Activated T-helper 9 cell treated with anti-CD3 and anti-CD28 coated beads, Interleukin-2, amount 50 U/mL, for 16 hours (primary cell): Measurements from ENCODE around the gene JUNB.
A peak's percentile ranks its signal among the peaks of the same experiment; 100 is the strongest.

ENCODE experiments used
- DNase-seq: peaks from one replicate; pipeline ENCODE4 v3.0.0-alpha.2; 2020; ENCODE audit warnings: low read depth

JUNB gene

GRCh38 chr19:12791345-12792050, at the start of gene JUNB:
Gene JUNB (plus strand): TSS chr19:12791486. CDS start chr19:12791772, 286 bp downstream.
- peak; percentile 96 for DNase-seq

GRCh38 chr19:12745166-12745897, 46.0 kb upstream of the JUNB start:
- no peak for DNase-seq

GRCh38 chr19:12748489-12748888, 42.8 kb upstream of the JUNB start:
- DNase-seq, result no peak

- no peak for DNase-seq
These were observed 41.3 kb upstream of the JUNB start for GRCh38 chr19:12749938-12750521.

- no peak for DNase-seq
These were observed 40.4 kb upstream of the JUNB start for GRCh38 chr19:12750851-12751250.

- DNase-seq, result no peak
These were observed 39.7 kb upstream of the JUNB start, which contains the start of gene BEST2 for GRCh38 chr19:12751635-12752034. Gene BEST2 (plus strand): TSS chr19:12751791. CDS start chr19:12752593, 802 bp downstream.

GRCh38 chr19:12752056-12752781, 39.1 kb upstream of the JUNB start:
- DNase-seq, result no peak

GRCh38 chr19:12754465-12755196, 36.7 kb upstream of the JUNB start:
- DNase-seq, result no peak

GRCh38 chr19:12756150-12756883, 35.0 kb upstream of the JUNB start:
- DNase-seq, result no peak

GRCh38 chr19:12757544-12758274, 33.6 kb upstream of the JUNB start:
- peak; percentile 53 for DNase-seq

GRCh38 chr19:12759686-12760085, 31.6 kb upstream of the JUNB start:
- no peak for DNase-seq

- no peak for DNase-seq
These were observed 28.2 kb upstream of the JUNB start for GRCh38 chr19:12763100-12763499.

GRCh38 chr19:12764698-12765097, 26.6 kb upstream of the JUNB start:
- DNase-seq, result no peak

GRCh38 chr19:12766051-12766521, 25.2 kb upstream of the JUNB start:
- peak; percentile 77 for DNase-seq

GRCh38 chr19:12767150-12767549, 24.1 kb upstream of the JUNB start:
- DNase-seq, result no peak

- no peak for DNase-seq
These were observed 23.6 kb upstream of the JUNB start for GRCh38 chr19:12767666-12768065.

- peak; percentile 58 for DNase-seq
These were observed 21.6 kb upstream of the JUNB start for GRCh38 chr19:12769689-12770088.

GRCh38 chr19:12770922-12771321, 20.4 kb upstream of the JUNB start:
- DNase-seq, result no peak

GRCh38 chr19:12772323-12772722, 19.0 kb upstream of the JUNB start:
- DNase-seq, result no peak

GRCh38 chr19:12773571-12773970, 17.7 kb upstream of the JUNB start:
- no peak for DNase-seq
